ENCODE data around the gene ADD3. TPM values are rescaled to one million over a fixed set of nuclear protein-coding genes. Genes with fewer than 3 reads are reported as not detected.

Gene ADD3
- total and polyA plus RNA-seq, 2 donors (not counting 3 experiments of a cell fraction or from before 2014, with no cell fraction given) = 14.9 to 55.2 TPM

- intact Hi-C loops (cut with micrococcal nuclease) (loop anchor here (2.0 kb wide), 4 partner anchors 27 to 83 kb away; partner anchors contain the start of gene XPNPEP1), dilution Hi-C loops (cut with MboI; ENCODE audit: extremely low pct_ligation_motif_present, low sequenced_read_pairs) (no loop called here)
- no peak overlapping the region for H3K4me2 ChIP-seq (ENCODE audit: insufficient read depth, low read length)
- no peaks in the 10 kb centered on the region for H3K9me1 ChIP-seq (replicated peaks; ENCODE audit: control insufficient read depth, extremely low read depth, insufficient read depth, low read length)
- DNase-seq (ENCODE audit: low read depth, low spot score) (no peak), FAIRE-seq (no peak)
- POLR2A ChIA-PET = no interaction called here
- peak overlapping the region; percentile 39 for H2AFZ ChIP-seq (ENCODE audit: low read depth, low read length)
- no peaks in the 10 kb centered on the region for H3K36me3 ChIP-seq (ENCODE audit: control insufficient read depth in 2 of 2, extremely low read depth in 1 of 2, insufficient read depth in 2 of 2, low read length in 2 of 2)
- H3K9ac ChIP-seq (replicated peaks; ENCODE audit: extremely low read depth, insufficient read depth, low read length) = no peak overlapping the region
- no TSS peak for BruUV-seq (replicated peaks)
- no peak overlapping the region for H3K27ac ChIP-seq (ENCODE audit: insufficient read depth, low read depth, low read length)
- CTCF ChIA-PET = interaction anchor here (0.6 to 4.8 kb wide), 5 partner anchors 12 to 121 kb away, joined by 3 to 50 read pairs (median 4); no protein-coding TSS in a partner anchor
- peaks cover 11% of the 10 kb centered on the region for H3K79me2 ChIP-seq (ENCODE audit: control insufficient read depth, insufficient read depth, low read length)
- TF ChIP-seq MYC (IDR thresholded peaks at IDR 0.05; ENCODE audit: low read depth, low read length) (no peak), GATA2 (IDR thresholded peaks at IDR 0.05; ENCODE audit: insufficient read depth, insufficient read length, low read depth, low read length) (no peak), POLR2A (IDR thresholded peaks at IDR 0.05; ENCODE audit: low read depth, low read length) (no peak), JUN (IDR thresholded peaks at IDR 0.05; ENCODE audit: borderline replicate concordance, insufficient read depth, insufficient read length, low read depth) (no peak), FOS (IDR thresholded peaks at IDR 0.05; ENCODE audit: borderline replicate concordance, insufficient read depth, low read length) (no peak), POLR2AphosphoS5 (IDR thresholded peaks at IDR 0.05; ENCODE audit: insufficient read depth, low read depth, low read length) (no peak), EZH2 (IDR thresholded peaks at IDR 0.05; ENCODE audit: borderline replicate concordance, low read depth, low read length, severe bottlenecking) (no peak)
- TF ChIP-seq, protein P1, sequence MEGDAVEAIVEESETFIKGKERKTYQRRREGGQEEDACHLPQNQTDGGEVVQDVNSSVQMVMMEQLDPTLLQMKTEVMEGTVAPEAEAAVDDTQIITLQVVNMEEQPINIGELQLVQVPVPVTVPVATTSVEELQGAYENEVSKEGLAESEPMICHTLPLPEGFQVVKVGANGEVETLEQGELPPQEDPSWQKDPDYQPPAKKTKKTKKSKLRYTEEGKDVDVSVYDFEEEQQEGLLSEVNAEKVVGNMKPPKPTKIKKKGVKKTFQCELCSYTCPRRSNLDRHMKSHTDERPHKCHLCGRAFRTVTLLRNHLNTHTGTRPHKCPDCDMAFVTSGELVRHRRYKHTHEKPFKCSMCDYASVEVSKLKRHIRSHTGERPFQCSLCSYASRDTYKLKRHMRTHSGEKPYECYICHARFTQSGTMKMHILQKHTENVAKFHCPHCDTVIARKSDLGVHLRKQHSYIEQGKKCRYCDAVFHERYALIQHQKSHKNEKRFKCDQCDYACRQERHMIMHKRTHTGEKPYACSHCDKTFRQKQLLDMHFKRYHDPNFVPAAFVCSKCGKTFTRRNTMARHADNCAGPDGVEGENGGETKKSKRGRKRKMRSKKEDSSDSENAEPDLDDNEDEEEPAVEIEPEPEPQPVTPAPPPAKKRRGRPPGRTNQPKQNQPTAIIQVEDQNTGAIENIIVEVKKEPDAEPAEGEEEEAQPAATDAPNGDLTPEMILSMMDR (IDR thresholded peaks at IDR 0.05; ENCODE audit: extremely low read depth in 1 of 2, insufficient read depth in 1 of 2, low read depth in 1 of 2, low read length in 2 of 2) = no peak
- TF ChIP-seq, protein P2, sequence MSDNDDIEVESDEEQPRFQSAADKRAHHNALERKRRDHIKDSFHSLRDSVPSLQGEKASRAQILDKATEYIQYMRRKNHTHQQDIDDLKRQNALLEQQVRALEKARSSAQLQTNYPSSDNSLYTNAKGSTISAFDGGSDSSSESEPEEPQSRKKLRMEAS (IDR thresholded peaks at IDR 0.05; ENCODE audit: insufficient read depth, insufficient read length) = no peak
- H3K9me3 ChIP-seq (replicated peaks; ENCODE audit: control insufficient read depth, insufficient read depth, low read length) = no peaks in the 10 kb centered on the region
- H3K4me3 ChIP-seq (replicated peaks in 1 of 3; ENCODE audit: insufficient read depth in 1 of 3, low read depth in 1 of 3, low read length in 3 of 3) = no peak overlapping the region
- H4K20me1 ChIP-seq (replicated peaks; ENCODE audit: control insufficient read depth, extremely low read depth, insufficient read depth, low read length) = peaks cover 3% of the 10 kb centered on the region
- H3K4me1 ChIP-seq (ENCODE audit: control insufficient read depth, extremely low read depth, insufficient read depth, low read length) = peaks cover 18% of the 10 kb centered on the region
- H3K27me3 ChIP-seq (ENCODE audit: control insufficient read depth in 2 of 2, insufficient read depth in 2 of 2, low read length in 2 of 2) = peaks cover 0 to 4% of the 10 kb centered on the region in 2 experiments
Measured at GRCh38 chr10:110005719-110006118, 2.1 kb upstream of the ADD3 start.
